Natural killer cell (primary cell): ENCODE measurements around the gene NKX1-1. TPM values are rescaled to one million over a fixed set of nuclear protein-coding genes. Genes with fewer than 3 reads are reported as not detected.

Experiments
- ATAC-seq, 3 donors: fragments of 150-1000 bp in 2 of 3; fragments of 200-7000 bp in 1 of 3; cut with Tn5 transposase; 1 replicate in 1 of 3; 2 replicates in 2 of 3; pipeline ENCODE4 v1.10.0; 2021; ENCODE audit warnings: mild to moderate bottlenecking in 2 of 3, moderate library complexity in 2 of 3
- DNase-seq, 2 donors: peaks; one replicate each; pipeline versions ENCODE4 v3.0.0 to v3.0.0-alpha.2; 2013 to 2021; ENCODE audit warnings: mixed read lengths in 1 of 2
- H3K27ac ChIP-seq: one replicate; pipeline ENCODE4 v1.5.1; 2013; ENCODE audit warnings: mild to moderate bottlenecking, low read length
- H3K27me3 ChIP-seq: one replicate; pipeline ENCODE4 v1.6.1; 2013; ENCODE audit warnings: low read length; ENCODE audit not compliant: control insufficient read depth, insufficient read depth
- H3K36me3 ChIP-seq: one replicate; pipeline ENCODE4 v1.6.1; 2013; ENCODE audit warnings: low read length; ENCODE audit not compliant: control insufficient read depth, insufficient read depth
- H3K4me1 ChIP-seq: one replicate; pipeline ENCODE4 v1.6.1; 2013; ENCODE audit warnings: low read length; ENCODE audit not compliant: control insufficient read depth, insufficient read depth
- H3K4me3 ChIP-seq: one replicate; pipeline ENCODE4 v1.5.1; 2013; ENCODE audit warnings: low read length
- H3K9me3 ChIP-seq: one replicate; pipeline ENCODE4 v1.6.1; 2013; ENCODE audit warnings: low read length; ENCODE audit not compliant: control insufficient read depth, insufficient read depth
- H3K27ac Mint-ChIP-seq, 2 donors: one replicate each; pipeline ENCODE4 v1.8.0; 2022; ENCODE audit warnings: mild to moderate bottlenecking in 2 of 2, mixed read lengths in 2 of 2, moderate library complexity in 1 of 2
- H3K27me3 Mint-ChIP-seq, 2 donors: one replicate each; pipeline ENCODE4 v1.8.0; 2022; ENCODE audit warnings: low read depth in 2 of 2, mixed read lengths in 2 of 2
- H3K36me3 Mint-ChIP-seq: one replicate; pipeline ENCODE4 v1.8.0; 2022; ENCODE audit warnings: mixed read lengths
- H3K4me1 Mint-ChIP-seq, 2 donors: one replicate each; pipeline ENCODE4 v1.8.0; 2022; ENCODE audit warnings: mixed read lengths in 2 of 2
- H3K4me3 Mint-ChIP-seq: one replicate; pipeline ENCODE4 v1.8.0; 2022; ENCODE audit warnings: mild to moderate bottlenecking, moderate library complexity, mixed read lengths
- H3K9me3 Mint-ChIP-seq, 2 donors: one replicate each; pipeline ENCODE4 v1.8.0; 2022; ENCODE audit warnings: mixed read lengths in 2 of 2
- WGBS: methylation state at CpG from one replicate; pipeline ENCODE4 v1.1.7; 2013; ENCODE audit warnings: missing lambda C conversion rate; ENCODE audit not compliant: insufficient coverage; 5-methylcytosine and 5-hydroxymethylcytosine counted together
- intact Hi-C: fragments of 100-400 bp; cut with micrococcal nuclease; formaldehyde crosslinking; loops from one replicate; pipeline ENCODE4 v1.14.2; 2022
- total RNA-seq, 4 donors: library from RNA; stranded (reverse); fragments of 120-200 nt in 1 of 4; gene quantifications; one replicate each; pipeline versions ENCODE4 v1.2.3 to v1.2.4, GENCODE V29; 2013 to 2022
- TF ChIP-seq, protein P1 (sequence below): fragments of 200-600 bp; IDR thresholded peaks from one replicate; pipeline ENCODE4 v1.8.0; 2022; ENCODE audit warnings: antibody characterized with exemption

The NKX1-1 gene
- total RNA-seq, 3 donors from 2014 or later (not counting 1 experiment from before 2014, with no cell fraction given) = not detected

DNA sequence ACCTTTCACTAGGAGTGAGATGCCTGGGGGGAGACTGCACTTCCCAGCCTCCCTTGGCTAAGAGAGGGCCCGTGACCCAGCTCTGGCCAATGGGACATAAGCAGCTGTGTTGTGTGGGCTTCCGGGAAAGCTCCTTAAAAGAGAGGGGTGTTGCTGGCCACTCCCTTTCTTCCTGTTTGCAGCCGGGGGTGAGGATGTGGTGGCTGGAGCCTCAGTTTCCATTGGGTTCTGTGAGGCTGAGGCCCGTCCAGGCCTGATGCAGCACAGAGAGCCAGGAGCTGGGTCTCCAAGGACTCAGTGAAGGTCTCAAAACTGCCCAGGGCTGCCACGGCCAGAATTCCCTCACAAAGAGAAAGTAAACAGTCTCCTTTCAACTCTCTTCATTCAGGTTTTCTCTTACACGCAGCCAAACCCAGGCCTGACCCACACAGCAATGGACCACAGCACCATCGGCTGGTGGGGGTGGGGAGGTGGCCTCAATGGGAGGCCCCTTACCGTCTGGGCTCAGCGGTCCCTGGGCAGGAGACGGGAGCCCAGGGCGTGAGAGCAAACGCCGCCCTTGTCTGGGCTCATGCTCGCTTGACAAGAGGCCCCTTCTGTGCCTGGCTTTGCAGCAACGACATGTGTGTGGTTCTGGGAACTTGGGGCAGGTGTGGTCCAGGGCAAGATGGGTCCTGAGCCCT lies 6.6 kb downstream of the NKX1-1 start:
- H3K27me3 Mint-ChIP-seq = peaks cover 0 to 14% of the 10 kb centered on the region in 2 donors
- no peak overlapping the region for H3K27ac Mint-ChIP-seq
- no peaks in the 10 kb centered on the region for H3K4me1 Mint-ChIP-seq
- TF ChIP-seq, protein P1, sequence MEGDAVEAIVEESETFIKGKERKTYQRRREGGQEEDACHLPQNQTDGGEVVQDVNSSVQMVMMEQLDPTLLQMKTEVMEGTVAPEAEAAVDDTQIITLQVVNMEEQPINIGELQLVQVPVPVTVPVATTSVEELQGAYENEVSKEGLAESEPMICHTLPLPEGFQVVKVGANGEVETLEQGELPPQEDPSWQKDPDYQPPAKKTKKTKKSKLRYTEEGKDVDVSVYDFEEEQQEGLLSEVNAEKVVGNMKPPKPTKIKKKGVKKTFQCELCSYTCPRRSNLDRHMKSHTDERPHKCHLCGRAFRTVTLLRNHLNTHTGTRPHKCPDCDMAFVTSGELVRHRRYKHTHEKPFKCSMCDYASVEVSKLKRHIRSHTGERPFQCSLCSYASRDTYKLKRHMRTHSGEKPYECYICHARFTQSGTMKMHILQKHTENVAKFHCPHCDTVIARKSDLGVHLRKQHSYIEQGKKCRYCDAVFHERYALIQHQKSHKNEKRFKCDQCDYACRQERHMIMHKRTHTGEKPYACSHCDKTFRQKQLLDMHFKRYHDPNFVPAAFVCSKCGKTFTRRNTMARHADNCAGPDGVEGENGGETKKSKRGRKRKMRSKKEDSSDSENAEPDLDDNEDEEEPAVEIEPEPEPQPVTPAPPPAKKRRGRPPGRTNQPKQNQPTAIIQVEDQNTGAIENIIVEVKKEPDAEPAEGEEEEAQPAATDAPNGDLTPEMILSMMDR = no peak
- Histone ChIP-seq H3K9me3 (peaks cover 27% of the 10 kb centered on the region), H3K36me3 (no peaks in the 10 kb centered on the region), H3K4me3 (no peak overlapping the region), H3K27ac (no peak overlapping the region), H3K4me1 (no peaks in the 10 kb centered on the region), H3K27me3 (peaks cover 25% of the 10 kb centered on the region)
- DNase-seq = peak in 1 of 2 donors; percentile 5
- H3K4me3 Mint-ChIP-seq = no peak overlapping the region
- 84% methylated on average over 15 of the region's 15 CpGs for WGBS
- ATAC-seq = no peak
- intact Hi-C loops = no loop called here
- H3K9me3 Mint-ChIP-seq = no peaks in the 10 kb centered on the region
- no peaks in the 10 kb centered on the region for H3K36me3 Mint-ChIP-seq

DNA sequence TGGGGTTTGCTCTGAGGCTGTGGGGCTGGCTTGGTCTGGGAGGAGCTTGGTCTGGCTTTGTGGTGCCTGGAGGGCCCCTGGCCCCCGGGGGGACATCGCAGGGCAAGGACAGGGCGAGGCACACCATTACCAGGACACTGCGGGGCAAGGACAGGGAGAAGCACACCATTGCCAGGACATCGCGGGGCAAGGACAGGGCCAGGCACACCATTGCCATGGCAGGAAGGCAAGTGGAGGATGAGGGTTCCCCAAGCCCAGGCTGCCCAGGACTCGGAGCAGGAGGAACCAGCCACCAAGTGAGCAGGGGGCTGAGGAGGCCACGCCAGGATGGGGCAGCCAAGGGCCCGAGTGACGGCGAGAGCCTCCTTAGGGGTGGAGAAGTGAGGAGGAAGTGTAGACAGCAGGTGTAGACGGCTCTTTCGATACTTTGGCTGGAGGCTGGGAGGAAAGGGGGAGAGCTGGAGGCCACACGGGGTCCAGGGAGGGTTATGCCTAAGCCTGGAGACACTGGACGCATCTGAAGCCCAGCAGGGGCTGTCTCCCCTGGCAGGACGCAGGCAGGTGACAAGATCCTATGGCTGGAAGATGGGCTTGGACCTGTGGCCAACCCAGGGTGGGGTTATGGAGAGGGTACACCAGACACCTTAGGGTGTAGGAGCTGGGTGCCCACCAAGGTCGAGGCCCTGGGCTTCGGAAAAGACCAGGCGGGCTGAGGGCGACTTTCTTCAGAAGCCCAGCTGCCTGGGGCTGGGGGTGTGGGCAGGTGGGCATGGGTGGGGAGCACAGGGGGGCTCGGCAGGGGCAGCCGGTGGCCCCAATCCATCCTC lies 7.3 kb downstream of the NKX1-1 start:
- intact Hi-C loops = no loop called here
- Mint-ChIP-seq H3K27ac (no peak overlapping the region), H3K27me3 (peaks cover 0 to 11% of the 10 kb centered on the region in 2 donors), H3K4me3 (no peak overlapping the region), H3K36me3 (no peaks in the 10 kb centered on the region), H3K9me3 (no peaks in the 10 kb centered on the region), H3K4me1 (no peaks in the 10 kb centered on the region)
- no peak for ATAC-seq
- H3K4me3 ChIP-seq = no peak overlapping the region
- TF ChIP-seq, protein P1 = no peak
- WGBS = 94% methylated on average over 20 of the region's 22 CpGs
- peak in 1 of 2 donors; percentile 7 for DNase-seq
- H3K27me3 ChIP-seq = peaks cover 20% of the 10 kb centered on the region
- peaks cover 27% of the 10 kb centered on the region for H3K9me3 ChIP-seq
- H3K36me3 ChIP-seq = no peaks in the 10 kb centered on the region
- H3K27ac ChIP-seq = no peak overlapping the region
- H3K4me1 ChIP-seq = no peaks in the 10 kb centered on the region

DNA sequence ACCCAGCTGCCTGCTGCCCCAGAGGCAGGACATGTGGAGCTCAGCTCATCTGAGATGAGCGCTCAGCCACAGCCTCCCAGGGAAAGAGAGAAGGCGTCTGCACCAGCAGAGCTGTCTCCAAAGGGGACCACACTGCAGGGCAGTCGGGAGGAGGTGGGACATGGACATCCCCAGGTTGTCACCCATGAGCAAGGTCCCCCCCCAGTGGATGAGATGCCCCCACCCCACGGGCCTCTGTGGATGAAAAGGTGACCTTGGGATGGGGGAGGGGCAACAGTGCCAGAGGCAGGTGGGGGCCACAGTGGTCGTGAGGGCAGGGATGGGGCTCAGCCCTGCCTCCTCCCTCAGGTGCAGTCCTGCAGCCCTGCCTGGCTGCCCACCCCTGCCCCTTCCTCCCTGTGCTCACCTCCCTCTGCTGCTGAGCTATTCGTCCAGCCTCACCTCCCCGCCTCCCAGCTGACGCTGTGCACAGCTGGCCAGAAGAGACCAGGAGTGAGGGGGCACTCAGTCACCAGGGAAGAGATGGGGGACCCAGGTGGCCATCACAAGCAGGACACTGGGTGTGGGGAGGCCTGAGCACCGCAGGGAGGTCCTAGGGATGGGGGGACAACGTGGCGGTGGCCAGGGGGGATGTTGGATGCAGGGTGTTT lies 9.3 kb downstream of the NKX1-1 start:
- ATAC-seq (no peak), DNase-seq (no peak)
- 98% methylated on average over 11 of the region's 11 CpGs for WGBS
- Mint-ChIP-seq H3K4me3 (no peak overlapping the region), H3K27me3 (peaks cover 0 to 7% of the 10 kb centered on the region in 2 donors), H3K4me1 (no peaks in the 10 kb centered on the region), H3K9me3 (no peaks in the 10 kb centered on the region), H3K27ac (no peak overlapping the region), H3K36me3 (no peaks in the 10 kb centered on the region)
- no peak overlapping the region for H3K27ac ChIP-seq
- H3K36me3 ChIP-seq = peaks cover 9% of the 10 kb centered on the region
- TF ChIP-seq, protein P1 = no peak
- no peaks in the 10 kb centered on the region for H3K4me1 ChIP-seq
- H3K9me3 ChIP-seq = peaks cover 27% of the 10 kb centered on the region
- H3K27me3 ChIP-seq = peaks cover 14% of the 10 kb centered on the region
- H3K4me3 ChIP-seq = no peak overlapping the region
- intact Hi-C loops = no loop called here
